WERI-Rb-1 (cell line): ENCODE measurements around the gene ZNF830.
A peak's percentile ranks its signal among the peaks of the same experiment; 100 is the strongest.

Experiments used
- DNase-seq: peaks from one replicate; pipeline ENCODE4 v3.0.0-alpha.2; 2020
- H3K27ac ChIP-seq: fragments of 250-450 bp; sonication (Bioruptor Pico); 2 replicates; pipeline ENCODE4 v1.5.1; 2020; ENCODE audit warnings: mild to moderate bottlenecking, moderate library complexity
- H3K27me3 ChIP-seq: fragments of 250-450 bp; sonication (Bioruptor Pico); 2 replicates; pipeline ENCODE4 v1.5.1; 2021; ENCODE audit warnings: mild to moderate bottlenecking, low read depth, moderate library complexity; ENCODE audit not compliant: insufficient read depth, severe bottlenecking
- H3K36me3 ChIP-seq: fragments of 250-450 bp; sonication (Bioruptor Pico); 2 replicates; pipeline ENCODE4 v1.5.1; 2020; ENCODE audit warnings: mild to moderate bottlenecking, moderate library complexity
- H3K4me3 ChIP-seq: 2 replicates; pipeline ENCODE4 v1.5.1; 2011; ENCODE audit warnings: low read depth, mild to moderate bottlenecking, control low read depth, low read length
- H3K9me3 ChIP-seq: fragments of 250-450 bp; sonication (Bioruptor Pico); 2 replicates; pipeline ENCODE4 v1.5.1; 2021; ENCODE audit warnings: mild to moderate bottlenecking, moderate library complexity; ENCODE audit not compliant: severe bottlenecking
- CTCF ChIP-seq: IDR thresholded peaks from 2 replicates; pipeline ENCODE4 v1.5.1; 2011; ENCODE audit warnings: low read depth, mild to moderate bottlenecking, control low read depth, inconsistent platforms, low read length

Gene ZNF830

GRCh38 chr17:35002876-35003551 lies 41.7 kb downstream of the ZNF830 start:
- peaks cover 52% of the 10 kb centered on the region for H3K36me3 ChIP-seq
- H3K27me3 ChIP-seq, result no peaks in the 10 kb centered on the region
- TF ChIP-seq CTCF, result no peak
- no peaks in the 10 kb centered on the region for H3K9me3 ChIP-seq
- H3K4me3 ChIP-seq, result no peak overlapping the region
- DNase-seq, result no peak
- no peak overlapping the region for H3K27ac ChIP-seq

- Histone ChIP-seq H3K27me3 (no peaks in the 10 kb centered on the region), H3K27ac (no peak overlapping the region), H3K9me3 (no peaks in the 10 kb centered on the region), H3K36me3 (peaks cover 46% of the 10 kb centered on the region), H3K4me3 (no peak overlapping the region)
- no peak for TF ChIP-seq CTCF
- no peak for DNase-seq
These were observed 42.4 kb downstream of the ZNF830 start for GRCh38 chr17:35003778-35004177.

- TF ChIP-seq CTCF, result no peak
- no peak overlapping the region for H3K27ac ChIP-seq
- H3K4me3 ChIP-seq, result no peak overlapping the region
- DNase-seq, result no peak
- no peaks in the 10 kb centered on the region for H3K9me3 ChIP-seq
- H3K36me3 ChIP-seq, result peaks cover 30% of the 10 kb centered on the region
- no peaks in the 10 kb centered on the region for H3K27me3 ChIP-seq
These were observed 45.0 kb downstream of the ZNF830 start for GRCh38 chr17:35006345-35006744.

GRCh38 chr17:35006961-35007360 lies 45.6 kb downstream of the ZNF830 start:
- Histone ChIP-seq H3K36me3 (peaks cover 24% of the 10 kb centered on the region), H3K9me3 (no peaks in the 10 kb centered on the region), H3K27me3 (no peaks in the 10 kb centered on the region), H3K27ac (no peak overlapping the region), H3K4me3 (no peak overlapping the region)
- no peak for DNase-seq
- TF ChIP-seq CTCF, result no peak

GRCh38 chr17:35010093-35010492 lies 48.8 kb downstream of the ZNF830 start:
- no peak for TF ChIP-seq CTCF
- DNase-seq, result no peak
- H3K4me3 ChIP-seq, result no peak overlapping the region
- H3K9me3 ChIP-seq, result no peaks in the 10 kb centered on the region
- H3K27me3 ChIP-seq, result no peaks in the 10 kb centered on the region
- no peak overlapping the region for H3K27ac ChIP-seq
- H3K36me3 ChIP-seq, result peaks cover 14% of the 10 kb centered on the region

GRCh38 chr17:35011671-35012216 lies 50.4 kb downstream of the ZNF830 start:
- Histone ChIP-seq H3K36me3 (peaks cover 14% of the 10 kb centered on the region), H3K9me3 (no peaks in the 10 kb centered on the region), H3K27ac (no peak overlapping the region), H3K27me3 (no peaks in the 10 kb centered on the region), H3K4me3 (no peak overlapping the region)
- no peak for TF ChIP-seq CTCF
- peak; percentile 28 for DNase-seq
